ENCODE measurements around the gene DYNLRB2. TPM values are rescaled to one million over a fixed set of nuclear protein-coding genes. Genes with fewer than 3 reads are reported as not detected.

Gene DYNLRB2
- polyA plus RNA-seq, 1 experiment = 0.71 TPM

DNA sequence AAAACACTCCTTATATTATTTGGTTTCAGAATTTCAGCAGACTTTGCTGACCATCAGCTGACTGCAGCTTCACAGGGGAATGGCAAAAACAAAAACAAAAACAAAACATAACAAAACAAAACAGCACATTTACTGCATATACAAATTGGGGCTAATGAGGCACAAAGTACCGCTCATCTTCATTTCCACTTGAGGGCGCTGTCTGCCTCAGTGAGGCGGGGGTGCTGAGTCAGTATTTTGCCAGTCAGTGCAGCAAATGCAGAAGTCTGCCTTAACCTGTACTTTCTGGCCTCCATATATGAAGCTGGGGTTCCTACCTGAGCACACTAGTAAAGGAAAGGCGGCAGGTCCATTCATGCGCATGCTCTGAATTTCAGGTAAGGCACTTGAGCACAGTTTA lies 13.5 kb upstream of the DYNLRB2 start:
- POLR2A ChIA-PET = no interaction called here
- DNase-seq (ENCODE audit: low read depth, low spot score) = no peak

DNA sequence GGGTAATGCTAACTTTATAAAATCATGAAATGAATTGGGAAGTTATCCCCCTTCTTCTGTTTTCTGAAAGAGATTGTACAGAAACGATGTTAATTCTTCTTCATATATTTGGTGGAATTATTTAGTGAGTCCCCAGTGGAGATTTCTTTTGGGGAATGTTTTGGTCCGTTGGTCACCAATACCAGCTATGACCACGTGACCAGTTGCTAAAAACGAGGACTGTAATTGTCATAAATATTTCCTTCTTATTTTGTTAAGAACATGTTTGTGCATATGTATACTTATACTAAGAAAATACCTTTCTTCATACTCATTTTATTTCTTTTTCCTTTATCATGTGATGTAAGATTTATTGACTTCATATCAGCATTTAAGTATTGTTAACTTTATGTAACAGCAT lies 10.3 kb upstream of the DYNLRB2 start:
- TF ChIP-seq, protein P1, sequence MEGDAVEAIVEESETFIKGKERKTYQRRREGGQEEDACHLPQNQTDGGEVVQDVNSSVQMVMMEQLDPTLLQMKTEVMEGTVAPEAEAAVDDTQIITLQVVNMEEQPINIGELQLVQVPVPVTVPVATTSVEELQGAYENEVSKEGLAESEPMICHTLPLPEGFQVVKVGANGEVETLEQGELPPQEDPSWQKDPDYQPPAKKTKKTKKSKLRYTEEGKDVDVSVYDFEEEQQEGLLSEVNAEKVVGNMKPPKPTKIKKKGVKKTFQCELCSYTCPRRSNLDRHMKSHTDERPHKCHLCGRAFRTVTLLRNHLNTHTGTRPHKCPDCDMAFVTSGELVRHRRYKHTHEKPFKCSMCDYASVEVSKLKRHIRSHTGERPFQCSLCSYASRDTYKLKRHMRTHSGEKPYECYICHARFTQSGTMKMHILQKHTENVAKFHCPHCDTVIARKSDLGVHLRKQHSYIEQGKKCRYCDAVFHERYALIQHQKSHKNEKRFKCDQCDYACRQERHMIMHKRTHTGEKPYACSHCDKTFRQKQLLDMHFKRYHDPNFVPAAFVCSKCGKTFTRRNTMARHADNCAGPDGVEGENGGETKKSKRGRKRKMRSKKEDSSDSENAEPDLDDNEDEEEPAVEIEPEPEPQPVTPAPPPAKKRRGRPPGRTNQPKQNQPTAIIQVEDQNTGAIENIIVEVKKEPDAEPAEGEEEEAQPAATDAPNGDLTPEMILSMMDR (IDR thresholded peaks at IDR 0.05; ENCODE audit: low read depth, low read length) = no peak
- Histone ChIP-seq H3K27ac (ENCODE audit: low read depth, low read length) (no peak overlapping the region), H3K27me3 (ENCODE audit: control insufficient read depth, insufficient read depth, low read length) (peaks cover 6% of the 10 kb centered on the region), H3K9me3 (ENCODE audit: control insufficient read depth, insufficient read depth, low read length) (no peaks in the 10 kb centered on the region), H3K4me3 (ENCODE audit: low read depth, low read length) (no peak overlapping the region)
- ChIA-PET CTCF (interaction anchor here (0.8 kb wide), 1 partner anchor 295 kb away, joined by 3 read pairs; no protein-coding TSS in a partner anchor), POLR2A (no interaction called here)
- no peak for DNase-seq (ENCODE audit: low read depth, low spot score)

More for the DNA sequence above, 13.5 kb upstream of the DYNLRB2 start:
- Histone ChIP-seq H3K27me3 (ENCODE audit: control insufficient read depth, insufficient read depth, low read length) (no peaks in the 10 kb centered on the region), H3K27ac (ENCODE audit: low read depth, low read length) (no peak overlapping the region), H3K9me3 (ENCODE audit: control insufficient read depth, insufficient read depth, low read length) (no peaks in the 10 kb centered on the region), H3K4me3 (ENCODE audit: low read depth, low read length) (no peak overlapping the region)
- CTCF ChIA-PET = interaction anchor here (0.7 to 4.6 kb wide), 33 partner anchors 10 to 1930 kb away, joined by 3 to 96 read pairs (median 4); partner anchors contain the start of gene DYNLRB2
- TF ChIP-seq, protein P1 (IDR thresholded peaks at IDR 0.05; ENCODE audit: low read depth, low read length) = peak; percentile 55

DNA sequence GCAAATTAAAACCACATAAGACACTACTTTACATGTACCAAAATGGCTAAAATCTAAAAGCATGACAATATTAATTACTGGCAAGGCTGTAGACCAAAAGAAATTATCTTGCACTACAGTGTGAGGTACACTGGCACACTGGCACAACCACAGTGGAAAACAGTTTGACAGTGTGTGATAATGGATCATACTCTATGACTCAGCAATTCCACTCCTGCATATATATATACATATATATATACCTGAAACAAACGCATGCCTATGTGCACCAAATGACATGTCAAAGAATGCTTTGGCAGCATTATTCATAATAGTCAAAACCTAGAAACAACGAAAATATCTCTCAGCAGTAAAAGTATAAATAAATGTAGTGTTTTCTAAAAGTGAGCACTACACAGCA lies 4.6 kb upstream of the DYNLRB2 start:
- no peaks in the 10 kb centered on the region for H3K9me3 ChIP-seq (ENCODE audit: control insufficient read depth, insufficient read depth, low read length)
- peaks cover 6% of the 10 kb centered on the region for H3K27me3 ChIP-seq (ENCODE audit: control insufficient read depth, insufficient read depth, low read length)
- no peak overlapping the region for H3K4me3 ChIP-seq (ENCODE audit: low read depth, low read length)
- ChIA-PET CTCF (no interaction called here), POLR2A (no interaction called here)
- TF ChIP-seq, protein P1 (IDR thresholded peaks at IDR 0.05; ENCODE audit: low read depth, low read length) = no peak
- H3K27ac ChIP-seq (ENCODE audit: low read depth, low read length) = no peak overlapping the region
- no peak for DNase-seq (ENCODE audit: low read depth, low spot score)

DNA sequence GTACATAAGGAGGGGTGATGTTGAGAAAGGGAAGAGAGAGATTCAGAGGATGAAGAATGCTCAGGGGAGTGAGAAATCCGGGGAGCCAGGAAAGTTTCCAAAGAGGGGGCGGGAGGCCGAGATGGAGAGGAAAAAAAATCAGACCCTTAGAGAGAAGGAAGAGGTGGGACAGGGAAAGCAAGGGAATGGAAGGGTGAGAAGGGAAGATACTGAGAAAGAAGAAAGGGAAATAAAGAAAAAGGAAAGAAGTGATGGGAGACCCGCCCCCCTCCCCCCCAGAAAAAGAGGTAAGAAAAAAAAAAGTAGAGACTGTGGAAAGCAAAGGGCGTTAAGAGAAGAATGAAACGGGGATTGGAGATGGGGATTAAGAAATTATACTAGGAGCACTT lies 507 bp downstream of the DYNLRB2 start:
- ChIA-PET POLR2A (no interaction called here), CTCF (interaction anchor here (1.0 to 2.9 kb wide), 3 partner anchors 14 to 284 kb away, joined by 3 to 12 read pairs (median 7); no protein-coding TSS in a partner anchor)
- no peaks in the 10 kb centered on the region for H3K9me3 ChIP-seq (ENCODE audit: control insufficient read depth, insufficient read depth, low read length)
- no peaks in the 10 kb centered on the region for H3K27me3 ChIP-seq (ENCODE audit: control insufficient read depth, insufficient read depth, low read length)
- no peak for DNase-seq (ENCODE audit: low read depth, low spot score)
- peak overlapping the region; percentile 78 for H3K4me3 ChIP-seq (ENCODE audit: low read depth, low read length)
- TF ChIP-seq, protein P1 (IDR thresholded peaks at IDR 0.05; ENCODE audit: low read depth, low read length) = no peak
- no peak overlapping the region for H3K27ac ChIP-seq (ENCODE audit: low read depth, low read length)

DNA sequence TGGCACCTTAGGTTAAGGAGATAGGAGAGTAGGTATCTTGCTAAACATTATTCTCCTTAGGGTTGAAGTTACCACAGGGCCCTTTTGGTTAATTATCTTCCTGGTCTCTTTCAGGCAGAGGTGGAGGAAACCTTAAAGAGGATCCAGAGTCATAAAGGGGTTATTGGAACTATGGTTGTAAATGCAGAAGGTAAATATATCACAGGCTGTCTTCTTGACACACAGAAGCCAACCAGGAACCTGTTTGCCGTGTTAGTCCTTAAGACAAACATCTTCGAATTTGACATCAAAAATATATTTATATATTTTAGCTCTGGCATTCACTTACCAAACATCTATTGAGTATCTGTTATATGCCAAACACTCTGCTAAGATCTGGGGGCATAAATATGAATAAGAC lies 2.4 kb downstream of the DYNLRB2 start:
- POLR2A ChIA-PET = no interaction called here
- Histone ChIP-seq H3K27me3 (ENCODE audit: control insufficient read depth, insufficient read depth, low read length) (no peaks in the 10 kb centered on the region), H3K4me3 (ENCODE audit: low read depth, low read length) (no peak overlapping the region), H3K27ac (ENCODE audit: low read depth, low read length) (no peak overlapping the region), H3K9me3 (ENCODE audit: control insufficient read depth, insufficient read depth, low read length) (no peaks in the 10 kb centered on the region)
- CTCF ChIA-PET = interaction anchor here (2.9 kb wide), 1 partner anchor 16 kb away, joined by 12 read pairs; no protein-coding TSS in a partner anchor
- TF ChIP-seq, protein P1 (IDR thresholded peaks at IDR 0.05; ENCODE audit: low read depth, low read length) = no peak
- DNase-seq (ENCODE audit: low read depth, low spot score) = no peak

All from AG04450 (cell line).